Subcutaneous abdominal adipose tissue (tissue), 5 donors: ENCODE results near the gene USP14.

Experiments
- H3K27ac ChIP-seq: one replicate; pipeline ENCODE4 v1.7.0; 2013; ENCODE audit warnings: low read depth, mild to moderate bottlenecking, inconsistent platforms, low read length, moderate library complexity
- H3K27me3 ChIP-seq, 5 donors: one replicate each; pipeline ENCODE4 v1.7.0; 2013; ENCODE audit warnings: low read length in 5 of 5, inconsistent platforms in 1 of 5; ENCODE audit not compliant: control insufficient read depth in 5 of 5, insufficient read depth in 4 of 5
- H3K36me3 ChIP-seq, 5 donors: one replicate each; pipeline ENCODE4 v1.7.0; 2013; ENCODE audit warnings: low read length in 5 of 5; ENCODE audit not compliant: control insufficient read depth in 5 of 5, insufficient read depth in 5 of 5
- H3K4me1 ChIP-seq, 5 donors: one replicate each; pipeline ENCODE4 v1.7.0; 2013; ENCODE audit warnings: low read length in 5 of 5, mild to moderate bottlenecking in 3 of 5, moderate library complexity in 1 of 5; ENCODE audit not compliant: control insufficient read depth in 5 of 5, insufficient read depth in 5 of 5
- H3K4me3 ChIP-seq, 5 donors: one replicate each; pipeline ENCODE4 v1.7.0; 2013; ENCODE audit warnings: low read length in 5 of 5, low read depth in 1 of 5
- H3K9ac ChIP-seq, 5 donors: one replicate each; pipeline ENCODE4 v1.7.0; 2013; ENCODE audit warnings: low read length in 5 of 5, mild to moderate bottlenecking in 4 of 5, moderate library complexity in 3 of 5
- H3K9me3 ChIP-seq, 5 donors: one replicate each; pipeline ENCODE4 v1.7.0; 2013; ENCODE audit warnings: low read length in 5 of 5; ENCODE audit not compliant: control insufficient read depth in 5 of 5
- donor health status: healthy.
- donor health status: healthy.
- donor health status: healthy.
- donor health status: healthy.
- donor health status: healthy.

USP14 gene

DNA sequence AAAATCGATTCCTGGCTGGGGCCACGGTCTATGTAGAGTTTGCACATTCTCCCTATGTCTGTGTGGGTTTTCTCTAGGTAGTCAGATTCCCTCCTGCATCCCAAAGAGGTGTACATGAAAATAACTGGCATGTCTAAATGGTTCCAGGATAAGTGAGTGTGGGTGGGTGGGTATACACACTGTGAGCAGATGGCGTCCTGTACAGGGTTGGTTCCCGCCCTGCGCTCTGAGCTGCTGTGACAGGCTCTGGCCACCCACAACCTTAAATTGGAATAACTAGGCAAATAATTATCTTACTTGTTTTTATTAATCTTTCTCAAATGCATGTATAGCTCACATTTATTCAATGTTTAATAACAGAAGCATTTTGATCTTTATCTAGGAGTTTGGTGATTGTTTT lies 93.2 kb downstream of the USP14 start:
- Histone ChIP-seq H3K27ac (no peak overlapping the region), H3K27me3 (no peaks in the 10 kb centered on the region), H3K4me1 (no peaks in the 10 kb centered on the region), H3K9me3 (no peaks in the 10 kb centered on the region), H3K4me3 (no peak overlapping the region), H3K9ac (no peak overlapping the region), H3K36me3 (peaks cover 52 to 90% (median 73%) of the 10 kb centered on the region in 5 donors)

DNA sequence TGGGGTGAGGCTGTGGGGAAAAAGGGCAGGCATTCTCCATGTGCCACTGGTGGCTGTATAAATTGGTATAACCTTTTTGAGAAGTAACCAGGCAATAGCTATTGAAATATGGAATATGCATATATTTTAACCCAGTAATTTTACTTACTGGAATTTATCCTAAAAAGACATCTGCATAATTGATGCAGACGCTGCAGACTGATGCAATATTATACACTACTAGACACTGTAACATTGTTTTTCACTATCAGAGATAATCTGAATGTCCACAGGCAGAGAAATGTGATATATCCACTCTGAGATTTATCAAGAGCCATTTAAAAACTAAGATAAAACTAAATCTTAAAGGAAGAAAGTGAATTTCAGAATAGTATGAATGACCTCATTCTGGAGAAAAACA lies 94.8 kb downstream of the USP14 start:
- H3K4me3 ChIP-seq = no peak overlapping the region
- H3K9ac ChIP-seq = no peak overlapping the region
- no peaks in the 10 kb centered on the region for H3K27me3 ChIP-seq
- H3K4me1 ChIP-seq = no peaks in the 10 kb centered on the region
- H3K9me3 ChIP-seq = no peaks in the 10 kb centered on the region
- peaks cover 54 to 95% (median 67%) of the 10 kb centered on the region in 5 donors for H3K36me3 ChIP-seq
- no peak overlapping the region for H3K27ac ChIP-seq

- H3K4me1 ChIP-seq = no peaks in the 10 kb centered on the region
- no peak overlapping the region for H3K4me3 ChIP-seq
- no peak overlapping the region for H3K9ac ChIP-seq
- H3K27me3 ChIP-seq = no peaks in the 10 kb centered on the region
- peaks cover 60 to 87% (median 71%) of the 10 kb centered on the region in 5 donors for H3K36me3 ChIP-seq
- no peaks in the 10 kb centered on the region for H3K9me3 ChIP-seq
- H3K27ac ChIP-seq = no peak overlapping the region
These were observed 96.8 kb downstream of the USP14 start for GRCh38 chr18:255171-255570.

GRCh38 chr18:260547-260946 lies 102.2 kb downstream of the USP14 start:
- Histone ChIP-seq H3K9me3 (no peaks in the 10 kb centered on the region), H3K27me3 (no peaks in the 10 kb centered on the region), H3K9ac (no peak overlapping the region), H3K36me3 (peaks cover 49 to 72% (median 54%) of the 10 kb centered on the region in 5 donors), H3K27ac (no peak overlapping the region), H3K4me3 (no peak overlapping the region), H3K4me1 (no peaks in the 10 kb centered on the region)

DNA sequence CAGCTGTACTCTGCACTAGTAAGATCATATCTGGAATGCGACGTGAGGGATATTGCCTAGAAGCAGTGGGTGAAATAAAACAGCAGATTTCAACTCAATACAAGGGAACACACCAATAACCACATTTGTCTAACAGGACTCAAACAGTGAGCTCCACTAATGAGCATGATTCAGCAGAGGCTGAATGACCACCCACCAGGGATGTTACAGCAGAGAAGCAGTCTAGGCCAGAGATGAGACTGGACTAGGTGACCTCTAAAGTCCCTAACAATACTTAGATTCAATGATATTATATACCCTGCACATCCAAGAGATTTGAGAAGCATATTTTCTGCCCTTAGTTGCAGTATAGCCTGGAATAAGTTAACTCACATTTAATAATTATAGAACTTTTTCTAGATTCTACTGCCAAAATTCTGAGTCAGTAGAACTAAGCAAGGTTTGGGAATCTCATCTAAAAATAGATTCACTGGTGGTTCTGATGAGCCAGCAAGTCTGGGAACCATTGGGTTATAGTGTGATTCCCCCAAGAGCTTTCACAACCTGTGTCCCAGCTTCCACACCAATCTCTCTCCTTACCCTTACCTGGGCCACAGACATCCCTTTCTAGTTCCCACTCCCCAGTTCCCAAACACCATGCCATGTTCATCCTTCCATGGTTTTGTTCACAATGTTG lies 103.2 kb downstream of the USP14 start:
- no peaks in the 10 kb centered on the region for H3K9me3 ChIP-seq
- H3K36me3 ChIP-seq = peaks cover 40 to 62% (median 44%) of the 10 kb centered on the region in 5 donors
- H3K27me3 ChIP-seq = no peaks in the 10 kb centered on the region
- H3K4me3 ChIP-seq = no peak overlapping the region
- peaks cover 0 to 2% (median 0%) of the 10 kb centered on the region in 5 donors for H3K4me1 ChIP-seq
- no peak overlapping the region for H3K27ac ChIP-seq
- H3K9ac ChIP-seq = no peak overlapping the region
